Measurements from ENCODE around the gene TMEM47. TPM values are rescaled to one million over a fixed set of nuclear protein-coding genes. Genes with fewer than 3 reads are reported as not detected.

The TMEM47 gene
- total RNA-seq, 1 donor from 2014 or later: 1.6 TPM

DNA sequence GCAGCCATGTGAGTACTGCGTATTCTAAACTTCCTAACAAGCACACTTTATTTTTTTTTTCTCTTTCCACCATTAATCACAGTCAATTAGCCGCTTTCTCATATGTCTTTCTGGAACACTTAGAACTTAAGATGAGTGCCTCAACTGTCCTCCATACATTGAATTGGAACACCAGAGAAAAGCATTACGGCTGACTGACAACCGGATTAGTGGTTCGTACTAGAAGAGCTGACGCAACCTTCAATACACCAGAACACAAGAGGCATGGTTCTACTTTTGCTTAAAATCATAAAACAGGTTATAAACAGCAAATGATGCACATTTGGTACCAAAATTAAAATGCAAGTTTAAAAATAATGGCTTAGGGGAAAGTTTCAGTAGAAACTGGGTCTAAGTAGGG lies 3.3 kb downstream of the TMEM47 start:
- Mint-ChIP-seq H3K27ac (ENCODE audit: unreplicated experiment) (no peak overlapping the region), H3K27me3 (ENCODE audit: unreplicated experiment) (no peaks in the 10 kb centered on the region), H3K4me1 (ENCODE audit: unreplicated experiment) (peaks cover 8% of the 10 kb centered on the region), H3K36me3 (ENCODE audit: low read depth, unreplicated experiment) (peaks cover 3% of the 10 kb centered on the region), H3K4me3 (ENCODE audit: unreplicated experiment) (no peak overlapping the region), H3K9me3 (ENCODE audit: unreplicated experiment) (no peaks in the 10 kb centered on the region)
- TF ChIP-seq, protein P1, sequence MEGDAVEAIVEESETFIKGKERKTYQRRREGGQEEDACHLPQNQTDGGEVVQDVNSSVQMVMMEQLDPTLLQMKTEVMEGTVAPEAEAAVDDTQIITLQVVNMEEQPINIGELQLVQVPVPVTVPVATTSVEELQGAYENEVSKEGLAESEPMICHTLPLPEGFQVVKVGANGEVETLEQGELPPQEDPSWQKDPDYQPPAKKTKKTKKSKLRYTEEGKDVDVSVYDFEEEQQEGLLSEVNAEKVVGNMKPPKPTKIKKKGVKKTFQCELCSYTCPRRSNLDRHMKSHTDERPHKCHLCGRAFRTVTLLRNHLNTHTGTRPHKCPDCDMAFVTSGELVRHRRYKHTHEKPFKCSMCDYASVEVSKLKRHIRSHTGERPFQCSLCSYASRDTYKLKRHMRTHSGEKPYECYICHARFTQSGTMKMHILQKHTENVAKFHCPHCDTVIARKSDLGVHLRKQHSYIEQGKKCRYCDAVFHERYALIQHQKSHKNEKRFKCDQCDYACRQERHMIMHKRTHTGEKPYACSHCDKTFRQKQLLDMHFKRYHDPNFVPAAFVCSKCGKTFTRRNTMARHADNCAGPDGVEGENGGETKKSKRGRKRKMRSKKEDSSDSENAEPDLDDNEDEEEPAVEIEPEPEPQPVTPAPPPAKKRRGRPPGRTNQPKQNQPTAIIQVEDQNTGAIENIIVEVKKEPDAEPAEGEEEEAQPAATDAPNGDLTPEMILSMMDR (IDR thresholded peaks at IDR 0.05; ENCODE audit: unreplicated experiment): no peak
- no peak for DNase-seq (ENCODE audit: low spot score)

DNA sequence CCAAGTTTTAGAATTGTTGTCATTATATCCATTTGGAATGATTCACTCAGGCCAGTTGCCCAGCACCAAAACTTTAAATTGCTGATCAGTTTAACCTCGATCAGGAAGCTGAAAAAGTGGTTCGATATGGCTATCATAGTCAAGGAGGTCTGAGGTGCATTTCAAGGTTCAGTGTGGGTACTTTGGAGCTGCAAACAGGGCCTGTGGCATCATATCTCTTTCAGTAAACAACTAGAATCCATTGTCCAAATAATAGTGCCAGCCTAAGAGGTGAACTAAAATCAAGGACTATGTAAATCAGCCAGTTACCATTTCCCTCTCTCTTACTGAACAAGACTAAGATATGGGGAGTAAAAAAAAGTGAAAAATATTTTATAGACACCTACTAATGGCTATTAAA lies 14.2 kb downstream of the TMEM47 start:
- no peaks in the 10 kb centered on the region for H3K9me3 Mint-ChIP-seq (ENCODE audit: unreplicated experiment)
- no peak overlapping the region for H3K4me3 Mint-ChIP-seq (ENCODE audit: unreplicated experiment)
- TF ChIP-seq, protein P1 (IDR thresholded peaks at IDR 0.05; ENCODE audit: unreplicated experiment): no peak
- H3K27ac Mint-ChIP-seq (ENCODE audit: unreplicated experiment): no peak overlapping the region
- no peak for DNase-seq (ENCODE audit: low spot score)
- no peaks in the 10 kb centered on the region for H3K4me1 Mint-ChIP-seq (ENCODE audit: unreplicated experiment)
- no peaks in the 10 kb centered on the region for H3K36me3 Mint-ChIP-seq (ENCODE audit: low read depth, unreplicated experiment)
- no peaks in the 10 kb centered on the region for H3K27me3 Mint-ChIP-seq (ENCODE audit: unreplicated experiment)

DNA sequence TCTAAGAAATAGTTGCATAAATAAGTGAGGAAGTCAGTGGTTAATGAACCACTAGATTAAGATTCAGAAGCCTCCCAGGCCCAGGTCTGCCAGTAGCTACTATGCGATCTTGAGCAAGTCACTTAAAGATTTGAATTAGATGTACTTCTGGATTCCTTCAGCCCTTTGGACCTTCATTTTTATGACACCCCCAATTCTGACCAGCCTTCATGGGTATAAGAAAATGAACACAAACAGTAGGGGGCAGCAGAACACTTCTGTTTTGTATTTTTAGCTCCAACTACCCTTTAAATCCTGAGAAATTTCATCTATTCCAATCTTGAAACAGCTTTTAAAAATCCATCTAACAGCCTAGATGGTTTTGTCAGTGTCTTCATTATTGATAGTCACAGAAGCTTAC lies 19.0 kb downstream of the TMEM47 start:
- no peaks in the 10 kb centered on the region for H3K36me3 Mint-ChIP-seq (ENCODE audit: low read depth, unreplicated experiment)
- no peak overlapping the region for H3K27ac Mint-ChIP-seq (ENCODE audit: unreplicated experiment)
- peak; percentile 19 for DNase-seq (ENCODE audit: low spot score)
- no peaks in the 10 kb centered on the region for H3K9me3 Mint-ChIP-seq (ENCODE audit: unreplicated experiment)
- H3K27me3 Mint-ChIP-seq (ENCODE audit: unreplicated experiment): no peaks in the 10 kb centered on the region
- H3K4me1 Mint-ChIP-seq (ENCODE audit: unreplicated experiment): no peaks in the 10 kb centered on the region
- TF ChIP-seq, protein P1 (IDR thresholded peaks at IDR 0.05; ENCODE audit: unreplicated experiment): peak; percentile 55
- H3K4me3 Mint-ChIP-seq (ENCODE audit: unreplicated experiment): no peak overlapping the region

DNA sequence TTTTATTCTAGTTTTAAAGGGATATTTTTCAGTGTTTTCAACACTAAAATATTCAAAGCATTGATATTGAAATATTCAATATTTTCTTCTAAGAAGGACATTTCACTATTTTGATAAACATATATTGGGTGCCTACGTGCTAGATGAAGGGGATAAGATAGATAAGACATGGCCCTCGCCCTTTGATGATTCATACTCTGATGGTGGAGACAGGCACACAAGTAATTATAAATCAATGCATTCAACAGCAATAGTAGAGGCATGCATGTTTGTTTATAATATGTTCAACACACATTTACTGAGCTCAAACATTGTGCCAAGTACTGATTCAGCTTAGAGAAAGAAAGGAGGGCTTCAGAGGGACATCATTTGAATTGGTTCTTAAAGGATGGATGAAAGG lies 22.7 kb downstream of the TMEM47 start:
- TF ChIP-seq, protein P1 (IDR thresholded peaks at IDR 0.05; ENCODE audit: unreplicated experiment): no peak
- no peaks in the 10 kb centered on the region for H3K9me3 Mint-ChIP-seq (ENCODE audit: unreplicated experiment)
- no peak for DNase-seq (ENCODE audit: low spot score)
- no peak overlapping the region for H3K27ac Mint-ChIP-seq (ENCODE audit: unreplicated experiment)
- no peaks in the 10 kb centered on the region for H3K27me3 Mint-ChIP-seq (ENCODE audit: unreplicated experiment)
- no peak overlapping the region for H3K4me3 Mint-ChIP-seq (ENCODE audit: unreplicated experiment)
- H3K36me3 Mint-ChIP-seq (ENCODE audit: low read depth, unreplicated experiment): no peaks in the 10 kb centered on the region
- H3K4me1 Mint-ChIP-seq (ENCODE audit: unreplicated experiment): no peaks in the 10 kb centered on the region

DNA sequence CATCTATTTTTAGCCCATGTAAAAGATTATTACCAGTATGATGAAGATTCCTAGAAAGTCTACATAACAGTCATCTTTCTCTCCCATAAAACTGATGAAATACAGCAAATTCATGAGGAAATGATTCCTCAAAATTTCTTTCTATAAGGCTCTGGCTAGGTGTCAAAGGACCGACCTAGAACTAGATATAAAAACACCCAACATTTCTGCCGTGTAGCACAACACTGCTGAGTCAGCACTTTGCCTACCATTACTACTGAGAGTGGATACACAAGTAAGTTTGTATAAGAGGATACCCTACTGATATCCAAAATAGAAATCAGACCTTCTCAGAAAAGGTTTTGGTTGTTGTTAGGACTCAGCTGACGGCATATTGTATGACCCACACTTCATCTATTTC lies 24.7 kb downstream of the TMEM47 start:
- Mint-ChIP-seq H3K36me3 (ENCODE audit: low read depth, unreplicated experiment) (no peaks in the 10 kb centered on the region), H3K4me1 (ENCODE audit: unreplicated experiment) (no peaks in the 10 kb centered on the region), H3K4me3 (ENCODE audit: unreplicated experiment) (no peak overlapping the region), H3K27me3 (ENCODE audit: unreplicated experiment) (no peaks in the 10 kb centered on the region), H3K27ac (ENCODE audit: unreplicated experiment) (no peak overlapping the region), H3K9me3 (ENCODE audit: unreplicated experiment) (no peaks in the 10 kb centered on the region)
- DNase-seq (ENCODE audit: low spot score): no peak
- TF ChIP-seq, protein P1 (IDR thresholded peaks at IDR 0.05; ENCODE audit: unreplicated experiment): no peak
